Liver (tissue), 9 donors: Measurements from ENCODE around the gene RPL35A. TPM values are rescaled to one million over a fixed set of nuclear protein-coding genes. Genes with fewer than 3 reads are reported as not detected.

ENCODE experiments used
- DNase-seq: peaks from one replicate; pipeline ENCODE4 v3.0.0-alpha.2; 2017; ENCODE audit warnings: low spot score
- H3K27ac ChIP-seq, 2 donors: one replicate each; pipeline ENCODE4 v1.7.0; 2013; ENCODE audit warnings: inconsistent platforms in 2 of 2, low read length in 2 of 2, control low read depth in 1 of 2, low read depth in 1 of 2, mild to moderate bottlenecking in 1 of 2
- H3K27me3 ChIP-seq, 4 donors: one replicate each; pipeline versions ENCODE4 v1.6.1 to v1.7.0; 2013; ENCODE audit warnings: low read length in 3 of 4, inconsistent platforms in 1 of 4, mild to moderate bottlenecking in 1 of 4, moderate library complexity in 1 of 4; ENCODE audit not compliant: control insufficient read depth in 4 of 4, insufficient read depth in 4 of 4
- H3K36me3 ChIP-seq, 4 donors: one replicate each; pipeline versions ENCODE4 v1.6.1 to v1.7.0; 2013; ENCODE audit warnings: low read length in 3 of 4, mild to moderate bottlenecking in 3 of 4, low read depth in 1 of 4, moderate library complexity in 1 of 4; ENCODE audit not compliant: control insufficient read depth in 4 of 4, insufficient read depth in 3 of 4
- H3K4me1 ChIP-seq, 4 donors: one replicate each; pipeline versions ENCODE4 v1.6.1 to v1.7.0; 2013; ENCODE audit warnings: low read length in 3 of 4, mild to moderate bottlenecking in 3 of 4, moderate library complexity in 1 of 4; ENCODE audit not compliant: control insufficient read depth in 4 of 4, insufficient read depth in 4 of 4
- H3K4me3 ChIP-seq, 3 donors: one replicate each; pipeline versions ENCODE4 v1.6.1 to v1.7.0; 2013; ENCODE audit warnings: low read length in 3 of 3, control low read depth in 1 of 3, low read depth in 1 of 3, mild to moderate bottlenecking in 1 of 3
- H3K9ac ChIP-seq, 2 donors: one replicate each; pipeline ENCODE4 v1.7.0; 2013; ENCODE audit warnings: low read length in 2 of 2, mild to moderate bottlenecking in 2 of 2, moderate library complexity in 2 of 2, control low read depth in 1 of 2, low read depth in 1 of 2
- H3K9me3 ChIP-seq, 4 donors: one replicate each; pipeline versions ENCODE4 v1.6.1 to v1.7.0; 2013; ENCODE audit warnings: low read length in 3 of 4; ENCODE audit not compliant: control insufficient read depth in 4 of 4
- ATF3 ChIP-seq: IDR thresholded peaks from 2 replicates; pipeline ENCODE4 v1.6.1; 2016; ENCODE audit warnings: antibody characterized with exemption
- CTCF ChIP-seq: fragments of 150-350 bp; IDR thresholded peaks from 2 replicates; pipeline ENCODE4 v1.5.1; 2017; ENCODE audit warnings: improper control_type of control experiment, low read depth, low read length; ENCODE audit not compliant: missing input control
- EGR1 ChIP-seq, 2 donors: IDR thresholded peaks; 2 replicates each; pipeline ENCODE4 v1.6.1; 2016 to 2018; ENCODE audit warnings: antibody characterized with exemption in 2 of 2, low read depth in 2 of 2
- FOXA1 ChIP-seq: IDR thresholded peaks from 2 replicates; pipeline ENCODE4 v1.6.1; 2016; ENCODE audit warnings: antibody characterized with exemption
- FOXA2 ChIP-seq: IDR thresholded peaks from 2 replicates; pipeline ENCODE4 v1.6.1; 2016; ENCODE audit warnings: antibody characterized with exemption
- GABPA ChIP-seq, 2 donors: IDR thresholded peaks in 1 of 2; conservative IDR thresholded peaks in 1 of 2; 2 replicates each; pipeline ENCODE4 v1.6.1; 2016; ENCODE audit warnings: antibody characterized with exemption in 2 of 2, mild to moderate bottlenecking in 1 of 2, moderate library complexity in 1 of 2
- HNF4A ChIP-seq, 2 donors: conservative IDR thresholded peaks; 2 replicates each; pipeline ENCODE4 v1.6.1; 2016; ENCODE audit warnings: antibody characterized with exemption in 2 of 2, mild to moderate bottlenecking in 2 of 2
- HNF4G ChIP-seq: IDR thresholded peaks from 2 replicates; pipeline ENCODE4 v1.6.1; 2016; ENCODE audit warnings: antibody characterized with exemption
- JUND ChIP-seq, 2 donors: IDR thresholded peaks; 2 replicates each; pipeline ENCODE4 v1.6.1; 2016; ENCODE audit warnings: antibody characterized with exemption in 2 of 2
- MAX ChIP-seq: IDR thresholded peaks from 2 replicates; pipeline ENCODE4 v1.6.1; 2016; ENCODE audit warnings: antibody characterized with exemption
- NR2F2 ChIP-seq: IDR thresholded peaks from 2 replicates; pipeline ENCODE4 v1.6.1; 2016; ENCODE audit warnings: antibody characterized with exemption
- RAD21 ChIP-seq, 2 donors: IDR thresholded peaks; 2 replicates each; pipeline ENCODE4 v1.6.1; 2016; ENCODE audit warnings: antibody characterized with exemption in 2 of 2, mild to moderate bottlenecking in 2 of 2
- REST ChIP-seq: IDR thresholded peaks from 2 replicates; pipeline ENCODE4 v1.6.1; 2016; ENCODE audit warnings: antibody characterized with exemption, mild to moderate bottlenecking
- RXRA ChIP-seq, 2 donors: IDR thresholded peaks; 2 replicates each; pipeline ENCODE4 v1.6.1; 2017 to 2018; ENCODE audit warnings: antibody characterized with exemption in 2 of 2, mild to moderate bottlenecking in 1 of 2
- SP1 ChIP-seq: IDR thresholded peaks from 2 replicates; pipeline ENCODE4 v1.6.1; 2018; ENCODE audit warnings: antibody characterized with exemption, mild to moderate bottlenecking
- TAF1 ChIP-seq: conservative IDR thresholded peaks from 2 replicates; pipeline ENCODE4 v1.6.1; 2016; ENCODE audit warnings: antibody characterized with exemption, mild to moderate bottlenecking
- YY1 ChIP-seq: IDR thresholded peaks from 2 replicates; pipeline ENCODE4 v1.6.1; 2016; ENCODE audit warnings: antibody characterized with exemption, mild to moderate bottlenecking
- ZBTB33 ChIP-seq: IDR thresholded peaks from 2 replicates; pipeline ENCODE4 v1.6.1; 2016; ENCODE audit warnings: antibody characterized with exemption
- WGBS: extraction: QIAGEN DNeasy Blood & Tissue Kit; methylation state at CpG from one replicate; pipeline ENCODE4 v1.1.7; 2013; 5-methylcytosine and 5-hydroxymethylcytosine counted together
- polyA plus RNA-seq, 2 donors: library from polyadenylated mRNA; stranded (reverse) in 1 of 2; unstranded in 1 of 2; fragments of 200-250 nt in 1 of 2; fragments of >200 nt in 1 of 2; fragmentation: Nextera tagmentation in 1 of 2; extraction: Ambion mirVana in 1 of 2; gene quantifications; one replicate each; pipeline versions ENCODE4 v1.2.1 to v1.2.3, GENCODE V29; 2013 to 2015
- total RNA-seq, 2 donors: library from RNA; depleted of rRNA; stranded (reverse); fragments of >200 nt; gene quantifications; one replicate each; pipeline ENCODE4 v1.2.3, GENCODE V29; 2014
- donor health status: healthy.
- donor health status: healthy.
- donor health status: healthy.
- donor health status: healthy.
- donor health status: healthy.

The RPL35A gene
- total and polyA plus RNA-seq, 4 donors, result 121 to 361 (median 270) TPM

GRCh38 chr3:197953881-197954280, 3.9 kb downstream of the RPL35A start:
- no peak overlapping the region for H3K4me3 ChIP-seq

GRCh38 chr3:197955892-197956477, 6.0 kb downstream of the RPL35A start:
- H3K27me3 ChIP-seq, result no peaks in the 10 kb centered on the region
- 97% methylated on average over 4 of the region's 4 CpGs for WGBS
- no peak for TF ChIP-seq SP1
- no peak for TF ChIP-seq MAX
- TF ChIP-seq TAF1, result no peak
- no peak for TF ChIP-seq HNF4G
- no peak for TF ChIP-seq JUND (IDR thresholded peaks at IDR 0.05)
- TF ChIP-seq ZBTB33, result no peak
- TF ChIP-seq REST, result no peak
- no peak for TF ChIP-seq HNF4A (conservative IDR thresholded peaks at IDR 0.05)
- no peak for TF ChIP-seq RXRA (IDR thresholded peaks at IDR 0.05)
- no peak for TF ChIP-seq NR2F2
- TF ChIP-seq CTCF, result no peak
- no peak for TF ChIP-seq FOXA1
- no peak for TF ChIP-seq YY1
- no peak for TF ChIP-seq EGR1 (IDR thresholded peaks at IDR 0.05; ENCODE audit: low read depth in 2 of 2)
- no peak for TF ChIP-seq ATF3
- TF ChIP-seq RAD21 (IDR thresholded peaks at IDR 0.05), result no peak

More at GRCh38 chr3:197953881-197954280, 3.9 kb downstream of the RPL35A start:
- Histone ChIP-seq H3K27ac (no peak overlapping the region), H3K36me3 (peaks cover 11 to 43% (median 37%) of the 10 kb centered on the region in 4 donors), H3K4me1 (peaks cover 2 to 23% (median 15%) of the 10 kb centered on the region in 4 donors), H3K9ac (no peak overlapping the region), H3K27me3 (no peaks in the 10 kb centered on the region), H3K9me3 (no peaks in the 10 kb centered on the region)
- TF ChIP-seq FOXA2, result no peak
- TF ChIP-seq REST, result no peak
- no peak for TF ChIP-seq GABPA (IDR thresholded peaks at IDR 0.05 in 1 of 2, conservative IDR thresholded peaks at IDR 0.05 in 1 of 2)
- no peak for DNase-seq
- 79% methylated on average over 7 of the region's 7 CpGs for WGBS

More at GRCh38 chr3:197955892-197956477, 6.0 kb downstream of the RPL35A start:
- no peak overlapping the region for H3K9ac ChIP-seq
- H3K4me3 ChIP-seq, result no peak overlapping the region
- peaks cover 2 to 27% (median 15%) of the 10 kb centered on the region in 4 donors for H3K4me1 ChIP-seq
- no peaks in the 10 kb centered on the region for H3K9me3 ChIP-seq
- DNase-seq, result no peak
- no peak overlapping the region for H3K27ac ChIP-seq
- H3K36me3 ChIP-seq, result peaks cover 11 to 43% (median 37%) of the 10 kb centered on the region in 4 donors
